KMS-11 (cell line): ENCODE results near the gene GRK2.
"Not testable (repeated sequence)": the region's sequence is repeated elsewhere in the genome, so short reads cannot be mapped to it uniquely, and the experiment has no call there.

Source experiments
- H2AFZ ChIP-seq: fragments of 200-600 bp; sonication (generic); 2 replicates; pipeline ENCODE4 v1.6.1; 2016; ENCODE audit warnings: antibody characterized with exemption, mixed run types, low read depth
- H3K27ac ChIP-seq: fragments of 200-600 bp; sonication (generic); 2 replicates; pipeline ENCODE4 v1.6.1; 2016; ENCODE audit warnings: mild to moderate bottlenecking, mixed run types
- H3K27me3 ChIP-seq: fragments of 200-600 bp; sonication (generic); 2 replicates; pipeline ENCODE4 v1.6.1; 2017; ENCODE audit warnings: mild to moderate bottlenecking, low read depth, mixed run types, moderate library complexity; ENCODE audit not compliant: insufficient read depth
- H3K36me3 ChIP-seq: fragments of 200-600 bp; sonication (generic); 2 replicates; pipeline ENCODE4 v1.6.1; 2017; ENCODE audit warnings: mild to moderate bottlenecking, mixed run types; ENCODE audit not compliant: insufficient read depth
- H3K4me1 ChIP-seq: fragments of 200-600 bp; sonication (generic); 2 replicates; pipeline ENCODE4 v1.6.1; 2016; ENCODE audit warnings: mild to moderate bottlenecking, low read depth, mixed run types; ENCODE audit not compliant: poor library complexity, severe bottlenecking
- H3K4me2 ChIP-seq: fragments of 200-600 bp; sonication (generic); 2 replicates; pipeline ENCODE4 v1.7.0; 2016; ENCODE audit warnings: mild to moderate bottlenecking, mixed run types
- H3K4me3 ChIP-seq: fragments of 200-600 bp; sonication (generic); IDR thresholded peaks from 2 replicates; pipeline ENCODE4 v1.6.1; 2017; ENCODE audit warnings: low read depth, low read length, mixed read lengths; ENCODE audit not compliant: insufficient read depth
- H3K79me2 ChIP-seq: fragments of 200-600 bp; sonication (generic); 2 replicates; pipeline ENCODE4 v1.6.1; 2016; ENCODE audit warnings: low read depth, mixed run types; ENCODE audit not compliant: insufficient read depth
- H3K9ac ChIP-seq: fragments of 200-600 bp; sonication (generic); 2 replicates; pipeline ENCODE4 v1.6.1; 2016; ENCODE audit warnings: mild to moderate bottlenecking, mixed run types
- H4K20me1 ChIP-seq: fragments of 200-600 bp; sonication (generic); 2 replicates; pipeline ENCODE4 v1.6.1; 2016; ENCODE audit warnings: mild to moderate bottlenecking, mixed run types; ENCODE audit not compliant: insufficient read depth
- TF ChIP-seq, protein P1 (sequence below): fragments of 200-600 bp; sonication (generic); conservative IDR thresholded peaks from 2 replicates; pipeline ENCODE4 v1.6.1; 2017; ENCODE audit warnings: low read depth, mild to moderate bottlenecking, antibody characterized with exemption, low read length, moderate library complexity, mixed read lengths

Gene GRK2

DNA sequence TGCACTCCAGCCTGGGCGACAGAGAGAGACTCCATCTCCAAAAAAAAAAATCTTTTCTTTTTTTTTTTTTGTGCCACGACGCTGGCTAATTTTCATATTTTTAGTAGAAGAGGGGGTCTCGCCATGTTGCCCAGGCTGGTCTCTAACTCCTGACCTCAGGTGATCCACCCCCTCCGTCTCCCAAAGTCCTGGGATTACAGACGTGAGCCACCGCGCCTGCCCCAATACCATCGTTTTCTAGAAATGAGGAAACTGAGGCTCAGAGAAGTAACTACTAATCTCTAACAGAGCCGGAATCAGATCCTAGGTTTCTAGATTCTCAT lies 50.6 kb downstream of the GRK2 start:
- Histone ChIP-seq H3K79me2 (no peaks in the 10 kb centered on the region), H3K4me2 (peak overlapping the region; percentile 96), H3K36me3 (no peaks in the 10 kb centered on the region), H3K4me3 (no peak overlapping the region), H3K27ac (peak overlapping the region; percentile 81), H4K20me1 (no peaks in the 10 kb centered on the region), H3K27me3 (no peaks in the 10 kb centered on the region; the same call in 1 of the 2 replicates), H3K9ac (peak overlapping the region; percentile 60), H3K4me1 (peaks cover 19% of the 10 kb centered on the region), H2AFZ (peak overlapping the region; percentile 97)
- TF ChIP-seq, protein P1, sequence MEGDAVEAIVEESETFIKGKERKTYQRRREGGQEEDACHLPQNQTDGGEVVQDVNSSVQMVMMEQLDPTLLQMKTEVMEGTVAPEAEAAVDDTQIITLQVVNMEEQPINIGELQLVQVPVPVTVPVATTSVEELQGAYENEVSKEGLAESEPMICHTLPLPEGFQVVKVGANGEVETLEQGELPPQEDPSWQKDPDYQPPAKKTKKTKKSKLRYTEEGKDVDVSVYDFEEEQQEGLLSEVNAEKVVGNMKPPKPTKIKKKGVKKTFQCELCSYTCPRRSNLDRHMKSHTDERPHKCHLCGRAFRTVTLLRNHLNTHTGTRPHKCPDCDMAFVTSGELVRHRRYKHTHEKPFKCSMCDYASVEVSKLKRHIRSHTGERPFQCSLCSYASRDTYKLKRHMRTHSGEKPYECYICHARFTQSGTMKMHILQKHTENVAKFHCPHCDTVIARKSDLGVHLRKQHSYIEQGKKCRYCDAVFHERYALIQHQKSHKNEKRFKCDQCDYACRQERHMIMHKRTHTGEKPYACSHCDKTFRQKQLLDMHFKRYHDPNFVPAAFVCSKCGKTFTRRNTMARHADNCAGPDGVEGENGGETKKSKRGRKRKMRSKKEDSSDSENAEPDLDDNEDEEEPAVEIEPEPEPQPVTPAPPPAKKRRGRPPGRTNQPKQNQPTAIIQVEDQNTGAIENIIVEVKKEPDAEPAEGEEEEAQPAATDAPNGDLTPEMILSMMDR = no peak

DNA sequence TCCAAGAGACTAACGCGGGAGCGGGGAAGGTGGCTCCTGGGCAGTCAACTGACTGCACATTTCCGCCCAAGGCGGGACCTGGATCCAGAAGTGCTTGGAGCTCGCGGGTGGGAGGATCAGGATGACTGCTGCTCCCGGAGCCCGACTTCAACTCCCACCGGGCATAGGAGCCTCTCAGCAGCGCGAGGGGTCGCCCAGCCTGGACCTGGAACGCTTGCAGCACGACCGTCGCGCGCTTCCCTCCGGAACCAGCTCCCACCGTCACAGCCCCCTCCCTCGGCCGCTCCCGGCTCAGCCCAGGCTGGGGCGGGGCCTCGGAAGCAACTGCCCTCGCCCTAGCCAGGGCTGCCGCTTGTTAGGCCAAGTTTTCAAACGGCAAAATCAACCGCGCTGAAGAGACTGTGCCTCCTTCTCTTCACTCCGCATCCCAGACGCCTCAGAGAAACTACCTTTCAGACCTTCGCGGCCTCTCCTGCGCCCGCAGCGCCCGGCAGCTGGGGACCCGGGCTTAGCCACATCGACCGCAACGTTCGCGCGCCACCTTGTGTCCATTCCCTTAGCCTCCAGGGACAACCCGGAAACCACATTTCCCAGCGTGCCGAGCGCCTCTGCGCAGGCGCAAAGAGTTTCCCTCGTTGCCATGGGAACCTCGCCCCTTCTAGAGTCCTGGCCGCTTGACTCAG lies 51.1 kb downstream of the GRK2 start:
- H3K9ac ChIP-seq = peak overlapping the region; percentile 60
- peak overlapping the region; percentile 97 for H2AFZ ChIP-seq
- H3K4me2 ChIP-seq = peak overlapping the region; percentile 96
- peaks cover 21% of the 10 kb centered on the region for H3K4me1 ChIP-seq
- H4K20me1 ChIP-seq = no peaks in the 10 kb centered on the region
- TF ChIP-seq, protein P1 = peak; percentile 83
- no peaks in the 10 kb centered on the region for H3K79me2 ChIP-seq
- no peaks in the 10 kb centered on the region; the same call in 1 of the 2 replicates for H3K27me3 ChIP-seq
- peak overlapping the region; percentile 81 for H3K27ac ChIP-seq
- H3K4me3 ChIP-seq = no peak overlapping the region
- no peaks in the 10 kb centered on the region for H3K36me3 ChIP-seq

DNA sequence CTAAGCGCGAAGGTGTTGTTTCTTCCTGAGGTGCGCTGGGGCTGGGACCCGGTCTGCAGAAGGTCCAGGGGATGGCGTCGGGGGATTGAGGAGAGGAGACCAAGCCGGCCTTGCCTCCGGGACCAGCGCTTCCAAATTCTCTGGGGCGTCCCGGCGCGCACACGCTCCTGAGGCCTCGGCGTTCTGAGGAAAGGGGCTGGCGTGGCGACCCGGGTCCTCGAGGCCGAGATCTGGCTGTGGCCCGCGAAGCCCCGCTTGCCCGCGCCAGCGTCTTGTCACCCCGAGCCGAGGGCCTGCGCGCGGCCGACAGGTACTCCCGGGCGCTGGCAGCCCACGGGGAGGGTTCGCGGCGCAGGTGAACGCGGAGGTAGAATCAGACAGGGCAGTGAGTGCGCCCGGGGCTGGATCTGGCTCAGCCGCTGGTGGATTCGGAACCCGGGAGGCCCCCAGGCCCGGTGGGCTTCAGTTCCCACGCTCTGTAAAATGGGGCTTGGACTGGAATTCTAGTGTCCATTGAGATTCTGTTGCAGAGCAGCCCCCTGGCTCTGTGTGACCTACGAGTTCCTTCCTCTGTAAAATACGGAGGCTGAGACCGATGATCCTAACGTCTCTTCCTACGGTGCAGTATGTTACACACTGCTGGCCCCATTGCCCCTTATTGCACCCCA lies 51.7 kb downstream of the GRK2 start:
- no peaks in the 10 kb centered on the region for H3K79me2 ChIP-seq
- peaks cover 21% of the 10 kb centered on the region for H3K4me1 ChIP-seq
- H3K27ac ChIP-seq = peak overlapping the region; percentile 81
- TF ChIP-seq, protein P1 = no peak
- no peak overlapping the region for H3K4me3 ChIP-seq
- H3K4me2 ChIP-seq = peak overlapping the region; percentile 87
- no peaks in the 10 kb centered on the region; the same call in 1 of the 2 replicates for H3K27me3 ChIP-seq
- no peaks in the 10 kb centered on the region for H4K20me1 ChIP-seq
- peak overlapping the region; percentile 97 for H2AFZ ChIP-seq
- no peaks in the 10 kb centered on the region for H3K36me3 ChIP-seq
- peak overlapping the region; percentile 60; the same call in 1 of the 2 replicates for H3K9ac ChIP-seq

DNA sequence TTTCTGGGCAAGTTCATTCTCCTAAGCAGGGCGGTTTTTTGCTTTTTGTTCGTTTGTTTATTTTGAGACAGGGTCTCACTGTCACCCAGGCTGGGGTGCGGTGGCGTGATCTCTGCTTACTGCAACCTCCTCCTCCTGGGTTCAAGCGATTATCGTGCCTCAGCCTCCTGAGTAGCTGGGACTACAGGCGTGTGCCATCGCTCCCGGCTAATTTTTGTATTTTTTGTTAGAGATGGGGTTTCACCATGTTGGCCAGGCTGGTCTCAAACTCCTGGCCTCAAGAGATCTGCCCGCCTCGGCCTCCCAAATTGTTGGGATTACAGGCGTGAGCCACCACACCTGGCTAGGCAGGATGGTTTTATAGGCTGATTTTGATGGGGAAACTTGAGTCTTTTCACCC lies 52.6 kb downstream of the GRK2 start:
- H3K27ac ChIP-seq, H3K79me2 ChIP-seq, H2AFZ ChIP-seq, H3K4me3 ChIP-seq, H3K36me3 ChIP-seq, H3K27me3 ChIP-seq, H4K20me1 ChIP-seq, H3K9ac ChIP-seq: not testable (repeated sequence)
- H3K4me1 ChIP-seq = peaks cover 21% of the 10 kb centered on the region
- H3K4me2 ChIP-seq = peak overlapping the region; percentile 87

DNA sequence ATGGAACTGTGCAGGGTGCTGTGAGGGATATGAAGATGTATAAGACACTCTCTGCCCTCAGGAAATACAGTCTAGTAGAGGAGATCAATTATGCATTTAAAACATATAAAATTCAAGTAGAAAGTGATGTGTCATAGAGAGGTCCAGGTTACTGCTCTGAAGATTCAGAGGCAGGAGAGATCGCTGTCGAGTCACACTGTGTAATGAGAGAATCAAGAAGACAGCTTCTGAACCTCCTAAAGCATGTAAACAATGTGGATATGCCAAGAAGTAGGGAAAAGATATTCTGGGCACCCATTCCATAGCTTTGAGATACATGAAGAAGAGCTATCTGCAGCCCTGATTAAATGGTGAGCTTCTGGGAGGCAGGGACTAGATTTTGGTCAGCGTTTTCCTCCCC lies 53.7 kb downstream of the GRK2 start:
- no peaks in the 10 kb centered on the region for H4K20me1 ChIP-seq
- no peak overlapping the region for H3K4me2 ChIP-seq
- H3K4me1 ChIP-seq = peaks cover 21% of the 10 kb centered on the region
- H3K27ac ChIP-seq = no peak overlapping the region
- H3K79me2 ChIP-seq = no peaks in the 10 kb centered on the region
- H3K27me3 ChIP-seq = no peaks in the 10 kb centered on the region; the same call in 1 of the 2 replicates
- H3K9ac ChIP-seq = no peak overlapping the region
- H2AFZ ChIP-seq = no peak overlapping the region
- H3K4me3 ChIP-seq = no peak overlapping the region
- H3K36me3 ChIP-seq = no peaks in the 10 kb centered on the region
- TF ChIP-seq, protein P1 = no peak
